Activated T-cell treated with anti-CD3 and anti-CD28 coated beads, Interleukin-2, amount 50 U/mL, for 1 hour (primary cell): ENCODE data around the gene GPR4.

ENCODE experiments used
- DNase-seq: peaks from one replicate; pipeline ENCODE4 v3.0.0-alpha.2; 2020

Gene GPR4

DNA sequence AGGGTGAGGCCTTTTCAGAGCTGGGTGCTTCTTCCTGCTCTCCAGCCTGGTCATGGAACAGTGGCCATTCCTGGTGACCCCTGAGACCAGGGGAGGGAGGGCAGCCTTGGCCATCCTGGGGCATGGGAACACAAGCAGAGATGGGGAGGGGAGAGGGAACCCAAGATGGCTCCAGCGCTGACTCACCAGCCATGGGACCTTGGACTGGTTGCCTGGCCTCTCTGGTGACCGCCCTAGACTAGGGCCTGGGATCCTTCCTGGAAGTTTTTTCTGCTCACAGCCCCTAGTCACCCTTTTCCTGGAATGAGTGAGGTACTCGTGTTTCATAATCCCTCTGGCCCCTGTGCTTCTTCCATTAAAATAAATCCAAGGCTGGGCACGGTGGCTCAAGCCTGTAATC is 14.1 kb downstream of the GPR4 start:
- DNase-seq = no peak

DNA sequence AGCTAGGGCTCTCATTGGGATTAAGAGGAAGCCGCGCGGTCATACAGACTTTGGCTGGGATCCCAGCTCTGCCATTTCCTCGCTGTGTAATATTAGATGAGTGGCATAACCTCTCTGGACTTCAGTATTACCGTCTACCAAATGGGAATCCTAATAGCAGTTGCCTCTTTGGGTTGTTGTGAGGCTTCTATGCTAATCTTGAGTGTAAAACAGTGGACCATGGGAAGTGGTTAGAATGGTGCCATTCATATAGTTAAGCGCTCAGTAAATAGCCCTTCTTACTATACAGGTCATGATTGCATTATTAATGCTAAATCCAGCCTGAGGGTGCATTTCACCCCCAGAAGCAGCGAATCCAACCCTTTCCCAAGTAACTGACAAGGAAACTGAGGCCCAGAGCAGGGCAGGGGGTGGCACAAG is 16.8 kb downstream of the GPR4 start:
- no peak for DNase-seq

DNA sequence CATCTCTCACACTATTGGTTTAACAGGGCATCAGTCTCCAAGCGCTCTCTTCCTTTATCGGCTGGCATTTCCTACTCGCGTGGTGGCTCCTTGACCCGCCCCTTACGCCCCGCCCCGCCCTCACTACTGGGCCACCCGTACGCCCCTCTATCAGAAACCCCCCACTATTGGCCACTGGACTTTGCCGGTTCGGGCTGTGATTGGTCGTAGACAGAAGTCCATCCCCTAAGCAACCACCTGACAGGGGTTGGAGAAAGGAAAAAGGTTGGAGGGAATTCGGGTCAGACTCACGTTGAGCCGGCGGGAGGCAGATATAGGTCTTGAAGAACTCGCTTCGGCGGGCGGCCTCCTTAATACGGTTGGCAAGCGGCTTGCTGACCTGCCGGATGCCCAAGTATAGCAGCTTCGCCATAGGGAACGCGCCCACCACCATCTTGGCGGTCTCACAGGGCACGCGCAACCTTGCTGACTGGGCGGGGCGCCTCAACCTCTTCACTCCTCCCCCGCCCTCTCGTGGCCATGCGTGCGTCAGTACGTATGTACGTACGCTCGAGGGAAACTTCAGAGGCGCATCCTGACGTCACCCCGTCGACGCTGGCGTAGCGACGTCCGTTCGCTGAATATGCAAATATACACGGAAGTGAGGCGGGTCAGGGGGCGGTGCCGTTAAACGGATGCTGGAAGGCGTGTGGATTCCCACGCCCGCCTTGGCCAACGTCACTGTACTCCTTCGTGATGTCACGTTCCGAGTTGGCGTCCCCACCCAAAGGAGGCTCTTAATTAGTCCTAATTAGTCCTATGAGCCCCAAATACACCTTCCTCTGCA is 17.5 kb downstream of the GPR4 start, which contains the start of gene OPA3:
TSS of gene OPA3 (minus strand) at position 471 of the 826 bp plus-strand sequence. CDS start at position 433, 38 bp downstream.
- peak; percentile 98 for DNase-seq

DNA sequence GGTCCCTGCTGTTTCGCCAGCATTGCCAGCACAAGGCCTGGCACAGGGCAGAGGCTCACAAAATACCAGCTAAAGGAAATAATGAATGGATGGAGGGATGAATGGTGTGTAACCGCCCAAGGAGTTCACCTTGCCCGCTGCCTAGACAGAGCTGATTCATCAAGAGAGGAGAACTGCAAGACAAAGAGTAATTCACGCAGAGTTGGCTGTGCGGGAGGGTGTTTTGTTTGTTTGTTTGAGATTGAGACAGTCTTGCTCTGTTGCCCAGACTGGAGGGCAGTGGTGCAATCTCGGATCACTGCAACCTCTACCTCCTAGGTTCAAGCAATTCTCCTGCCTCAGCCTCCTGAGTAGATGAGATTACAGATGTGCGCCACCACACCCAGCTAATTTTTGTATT is 20.4 kb downstream of the GPR4 start:
- DNase-seq = no peak

DNA sequence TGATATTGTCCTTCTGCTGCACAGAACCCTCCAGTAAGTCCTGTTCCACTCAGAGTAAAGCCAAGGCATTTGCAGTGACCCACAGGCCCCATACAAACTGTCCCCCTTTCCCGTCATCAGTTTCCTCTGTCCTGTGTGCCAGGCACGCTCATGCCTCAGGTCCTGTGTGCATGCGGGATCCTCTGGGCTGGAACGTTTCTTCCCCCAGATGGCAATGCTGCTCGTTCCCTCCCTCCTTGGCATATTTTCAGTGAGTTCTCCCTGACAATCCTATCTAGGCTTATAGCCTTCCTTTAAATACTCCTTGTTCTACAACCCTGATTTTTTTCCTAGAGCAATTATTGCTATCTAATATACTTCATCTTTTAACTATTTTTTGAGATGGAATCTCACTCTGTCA is 23.2 kb downstream of the GPR4 start:
- no peak for DNase-seq

DNA sequence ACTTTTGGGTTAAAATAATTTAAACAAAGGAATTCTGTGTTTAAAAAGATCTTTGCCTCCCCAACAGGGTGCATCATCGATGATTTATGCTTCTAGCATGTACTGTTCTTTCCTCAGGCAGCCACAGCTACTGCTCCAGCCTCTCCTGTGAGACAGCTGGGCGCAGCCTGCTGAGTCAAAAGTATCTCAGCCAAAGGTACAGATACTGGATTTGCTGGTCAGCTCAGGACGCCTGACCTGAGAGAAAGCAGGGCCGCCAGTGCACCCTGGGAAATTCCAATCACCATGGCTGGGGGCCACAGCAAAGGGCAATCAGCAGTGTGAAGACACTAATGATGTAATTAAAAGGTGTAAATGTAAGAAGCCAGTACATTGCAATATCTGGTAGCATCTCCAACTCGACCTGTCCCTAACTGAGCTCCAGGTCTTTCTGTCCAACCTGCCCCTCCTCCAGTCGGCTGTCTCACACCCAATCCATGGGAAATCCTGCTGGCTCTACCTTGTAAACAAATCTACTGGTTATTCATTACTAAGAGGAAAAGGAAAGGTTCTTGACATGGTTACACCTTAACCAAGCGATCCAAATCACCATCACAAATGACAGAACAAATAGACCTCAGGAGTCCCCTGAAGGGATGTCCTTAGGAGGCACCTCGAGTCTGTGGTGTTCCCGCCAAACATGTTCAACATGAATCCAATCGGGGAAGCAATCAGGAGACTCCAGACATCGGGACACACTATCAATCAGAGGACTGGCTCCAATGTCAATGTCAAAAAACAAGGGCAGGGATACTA is 24.7 kb downstream of the GPR4 start:
- no peak for DNase-seq

DNA sequence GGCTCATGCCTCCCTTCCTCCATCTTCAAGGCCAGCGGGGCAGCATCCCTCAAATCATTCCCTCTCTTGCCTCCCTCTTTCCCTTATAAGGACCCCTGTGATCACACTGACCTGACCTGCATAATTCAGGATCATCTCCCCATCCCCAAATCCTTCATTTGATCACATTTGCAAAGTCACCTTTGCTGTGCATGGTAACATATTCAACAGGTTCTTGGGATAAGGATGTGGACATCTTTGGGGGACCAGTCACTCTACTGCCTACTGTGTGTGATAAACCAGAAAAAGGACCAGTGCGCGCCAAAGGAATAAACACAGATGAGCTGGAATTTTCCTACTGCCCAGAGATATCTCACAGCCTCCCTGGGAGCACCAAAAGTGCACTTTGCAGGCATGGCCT is 25.3 kb downstream of the GPR4 start:
- DNase-seq = no peak

DNA sequence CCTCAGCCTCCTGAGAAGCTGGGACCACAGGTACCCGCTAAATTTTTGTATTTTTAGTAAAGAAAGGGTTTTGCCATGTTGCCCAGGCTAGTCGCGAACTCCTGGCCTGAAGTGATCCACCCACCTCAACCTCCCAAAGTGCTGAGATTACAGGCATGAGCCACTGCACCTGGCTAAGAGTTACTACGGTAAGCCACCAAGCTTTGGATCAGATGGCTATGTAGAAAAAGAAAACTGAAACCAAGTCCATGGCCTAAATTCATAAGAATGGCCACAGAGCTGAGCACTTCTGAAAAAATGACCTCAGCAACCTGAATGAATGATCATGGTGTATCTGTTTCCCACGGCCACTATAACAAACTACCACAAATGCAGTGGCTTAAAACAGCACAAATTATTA is 26.8 kb downstream of the GPR4 start:
- DNase-seq = no peak

DNA sequence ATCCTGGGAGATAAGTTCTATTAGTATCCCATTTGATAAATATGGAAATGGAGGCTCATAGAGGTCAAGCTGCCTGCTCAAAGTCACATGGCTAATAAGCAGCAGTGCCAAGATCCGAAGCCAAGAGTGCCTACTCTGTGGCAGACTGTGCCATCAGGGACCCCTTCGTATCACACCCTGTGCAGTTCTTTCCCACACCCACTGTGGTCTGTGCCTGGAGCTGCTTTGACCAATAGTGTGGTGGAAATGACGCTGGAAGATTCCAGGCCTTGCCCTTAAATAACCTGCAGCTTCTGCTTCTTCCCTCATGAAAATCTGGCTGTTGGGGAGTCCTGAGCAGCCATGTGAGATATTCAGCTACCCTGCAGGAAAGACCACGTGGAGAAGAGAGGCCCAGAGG is 27.5 kb downstream of the GPR4 start:
- no peak for DNase-seq

DNA sequence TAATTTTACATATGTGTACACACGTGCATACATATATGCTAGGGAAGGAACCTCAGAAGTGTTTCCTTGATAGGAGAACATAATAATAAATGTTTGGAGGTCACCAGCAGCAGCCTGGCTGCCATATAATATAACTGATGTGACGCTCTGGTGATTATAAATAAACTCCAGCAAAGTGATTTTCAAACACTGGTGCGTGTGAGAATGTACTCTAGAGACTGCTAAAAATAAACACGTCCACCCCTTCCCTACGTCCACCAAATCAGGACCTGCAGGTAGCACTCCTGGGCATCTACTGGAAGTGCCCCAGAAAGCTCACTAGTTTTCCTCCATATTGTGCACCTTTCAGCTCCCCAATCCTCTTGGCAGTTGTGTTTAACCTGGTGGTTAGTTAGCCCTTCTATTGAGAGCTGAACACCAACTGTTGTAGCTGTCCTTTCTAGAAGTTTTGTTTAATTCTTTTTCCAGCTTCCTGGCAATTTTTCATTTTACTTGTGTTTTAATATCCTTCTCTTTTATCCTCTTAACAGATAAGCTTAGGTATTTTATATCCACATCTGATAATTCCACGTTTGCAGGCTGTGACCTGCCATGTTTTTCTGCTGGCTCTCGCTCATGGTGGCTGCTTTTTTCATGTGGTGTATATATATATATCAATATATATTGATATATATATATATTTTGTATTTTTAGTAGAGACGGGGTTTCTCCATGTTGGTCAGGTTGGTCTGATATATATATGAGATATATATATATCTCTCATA is 30.4 kb downstream of the GPR4 start:
- DNase-seq = no peak

DNA sequence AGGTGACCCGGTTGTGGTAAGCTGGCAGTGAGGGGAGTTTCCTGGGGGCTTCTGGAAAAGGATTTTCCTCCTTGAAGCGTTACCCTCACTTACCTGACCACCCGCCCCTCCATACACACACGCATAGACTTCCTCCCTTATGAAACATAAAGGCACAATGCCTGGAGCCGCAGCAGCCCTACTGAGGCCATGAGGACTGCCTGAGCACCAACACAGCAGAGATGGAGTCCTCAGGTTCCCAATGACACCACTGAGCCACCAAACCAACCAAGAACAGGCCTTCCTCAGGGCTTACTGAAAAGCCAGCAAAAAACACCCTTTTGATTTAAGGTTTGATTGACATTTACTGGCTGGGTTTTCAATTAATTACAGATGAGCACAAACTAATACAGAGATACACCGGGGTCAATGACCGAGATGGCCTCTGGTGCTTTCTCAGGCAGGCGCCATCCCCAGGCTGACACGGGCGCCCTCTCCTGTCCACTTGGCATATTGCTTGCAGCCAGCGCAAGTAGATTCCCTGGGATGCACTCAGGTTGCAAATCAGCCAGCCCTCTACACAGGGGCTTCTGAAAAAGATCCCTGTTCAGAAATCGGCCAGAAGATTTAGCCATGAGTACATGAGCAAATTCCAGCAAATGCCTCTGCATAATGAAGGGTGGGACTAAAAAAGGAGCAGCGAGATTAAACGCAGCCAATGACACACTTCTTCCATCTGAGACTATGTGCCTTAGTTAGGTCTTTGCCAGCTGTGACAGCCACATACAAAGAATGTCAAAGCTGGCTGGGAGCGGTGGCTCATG is 32.2 kb downstream of the GPR4 start:
- peak; percentile 69 for DNase-seq

DNA sequence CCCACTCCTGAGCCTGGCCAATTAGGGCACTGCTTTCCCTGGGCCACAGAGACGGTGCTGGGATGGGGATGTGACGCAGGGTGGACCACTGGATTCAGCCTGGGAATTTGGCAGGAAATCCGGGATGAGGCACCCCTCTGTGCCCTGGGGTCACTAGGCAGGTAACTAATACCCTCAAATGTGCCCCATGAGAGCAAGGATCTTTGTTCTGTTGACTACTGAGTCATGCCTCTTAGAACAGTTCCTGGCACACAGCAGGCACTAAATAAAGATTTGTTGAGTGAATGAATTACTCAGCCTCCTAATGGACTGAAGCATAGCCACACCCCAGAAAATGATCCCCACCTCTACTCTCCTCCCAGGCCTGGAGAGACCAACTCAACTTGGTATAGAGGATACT is 33.3 kb downstream of the GPR4 start:
- no peak for DNase-seq

DNA sequence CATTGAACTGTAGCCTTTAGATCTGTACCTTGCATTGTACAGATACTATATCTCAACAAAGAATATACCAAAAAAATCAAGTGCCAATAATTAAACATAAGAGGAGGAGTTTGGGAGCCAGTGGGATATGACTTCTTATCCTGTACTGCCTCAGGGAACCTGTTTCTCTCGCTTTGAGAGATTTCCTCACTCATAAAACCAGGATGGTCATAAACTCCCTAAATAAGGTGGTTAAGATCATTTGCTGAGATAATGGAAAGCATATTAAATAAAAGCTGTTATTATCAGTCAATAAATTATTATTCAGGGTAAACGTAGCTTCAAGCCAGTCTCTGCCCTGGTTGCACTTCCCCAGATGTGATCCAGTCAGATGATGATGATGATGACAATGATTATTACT is 34.4 kb downstream of the GPR4 start:
- DNase-seq = no peak

DNA sequence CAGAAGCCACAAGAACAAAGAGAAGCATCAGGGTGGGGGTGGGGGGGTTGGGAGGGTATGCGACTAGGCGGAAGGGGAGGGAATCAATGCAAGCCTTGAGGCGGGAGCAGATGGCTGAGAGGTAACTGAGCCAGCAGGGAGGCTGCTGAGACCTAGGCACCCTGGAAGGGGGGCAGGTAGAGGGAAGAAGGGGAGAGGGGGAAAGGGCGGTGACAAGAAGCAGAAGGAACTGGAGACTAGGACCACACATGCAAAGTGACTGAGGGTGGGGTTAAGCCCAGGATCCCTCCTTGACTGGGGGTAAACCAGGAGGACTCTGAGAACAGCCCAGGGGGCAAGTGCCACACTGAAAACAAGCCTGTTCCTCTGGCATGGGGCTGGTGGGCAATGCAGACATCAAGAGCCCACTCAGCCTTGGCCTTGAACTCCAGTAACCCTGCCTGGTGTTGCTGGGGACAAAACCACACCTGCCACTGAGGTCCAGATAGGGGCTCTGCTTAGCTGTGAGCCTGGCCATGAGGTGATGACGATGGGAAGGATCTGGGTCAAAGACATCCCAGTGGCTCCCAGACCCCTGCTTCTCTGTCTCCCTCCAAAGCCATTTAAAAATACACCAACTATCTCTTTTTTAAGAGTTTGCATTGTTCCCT is 37.8 kb downstream of the GPR4 start:
- DNase-seq = no peak

DNA sequence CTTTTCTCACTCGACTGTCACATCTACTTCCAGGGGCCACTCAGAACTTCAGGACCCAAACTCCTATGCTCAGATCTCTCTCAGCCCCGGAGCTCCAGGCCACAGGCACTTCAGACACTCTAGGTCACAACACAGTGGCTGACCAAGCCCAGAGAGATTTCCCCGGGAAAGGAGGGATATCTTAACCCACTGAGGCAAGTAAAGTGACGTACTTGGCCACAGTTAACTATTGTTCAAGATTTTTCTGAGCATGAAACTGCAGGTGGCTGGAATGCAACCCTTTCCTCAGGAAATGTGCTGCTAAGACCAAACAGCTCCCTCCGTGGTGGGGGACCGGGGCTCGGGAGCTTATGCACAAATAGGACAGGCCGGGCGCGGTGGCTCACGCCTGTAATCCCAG is 41.3 kb downstream of the GPR4 start:
- DNase-seq = no peak

DNA sequence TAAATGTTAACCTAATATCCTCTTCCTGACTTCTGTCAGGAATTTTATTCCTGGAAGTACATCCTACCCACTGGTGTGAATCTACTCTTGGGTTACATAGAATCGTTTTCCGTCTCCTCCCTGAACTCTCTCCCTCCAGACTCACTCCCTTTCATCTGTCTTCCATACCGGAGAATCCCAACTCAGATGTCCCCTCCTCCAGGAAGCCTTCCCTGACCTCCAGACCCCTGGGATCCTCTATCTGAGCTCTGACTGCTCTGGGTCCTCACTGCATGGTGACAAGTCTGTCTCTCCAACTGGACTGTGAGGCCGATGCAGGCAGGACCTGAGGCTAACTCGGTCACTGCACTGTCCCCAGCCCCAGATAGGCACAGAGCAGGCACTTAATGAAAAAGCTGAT is 42.0 kb downstream of the GPR4 start:
- DNase-seq = no peak

DNA sequence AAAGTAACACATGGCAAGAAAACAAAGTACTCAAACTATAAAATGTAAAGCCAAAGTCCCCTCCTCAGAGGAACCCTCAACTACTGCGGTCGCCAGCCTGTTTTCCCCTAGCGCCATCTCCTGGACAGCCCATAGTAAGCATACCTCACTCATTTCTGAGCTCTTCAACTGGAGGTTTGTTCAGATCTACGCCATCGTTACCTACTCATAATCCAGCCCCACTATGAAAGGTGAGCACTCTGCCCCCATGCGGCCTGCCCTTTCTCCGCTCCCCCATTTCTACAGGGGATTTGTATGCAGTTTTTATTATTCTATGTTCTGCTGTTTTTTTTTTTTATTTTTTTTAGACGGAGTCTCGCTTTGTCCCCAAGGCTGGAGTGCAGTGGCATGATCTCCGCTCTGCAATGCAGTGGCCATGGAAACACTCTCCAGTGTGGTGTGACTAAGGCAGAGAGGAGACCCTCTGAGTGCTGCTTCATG is 43.6 kb downstream of the GPR4 start:
- DNase-seq = peak; percentile 65

DNA sequence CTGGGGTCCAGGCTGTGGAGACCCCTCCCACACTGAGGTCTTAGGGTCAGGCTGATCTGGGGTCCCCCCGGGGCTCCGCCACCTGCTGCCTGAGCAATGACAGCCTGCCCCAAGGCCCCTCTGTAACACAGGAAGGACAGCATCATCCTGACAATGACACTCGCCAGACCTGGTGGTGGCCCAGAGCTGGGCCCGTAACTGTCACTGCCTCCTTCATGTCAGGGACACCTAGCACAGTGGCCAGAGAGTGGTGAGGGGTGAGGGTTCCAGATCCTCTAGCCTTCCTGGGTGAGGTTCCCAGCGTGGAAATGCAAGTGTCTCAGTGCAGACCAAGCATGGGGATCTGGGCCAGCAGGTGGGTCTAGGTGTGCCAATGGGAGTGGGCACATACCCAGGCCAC is 45.2 kb downstream of the GPR4 start:
- DNase-seq = no peak

DNA sequence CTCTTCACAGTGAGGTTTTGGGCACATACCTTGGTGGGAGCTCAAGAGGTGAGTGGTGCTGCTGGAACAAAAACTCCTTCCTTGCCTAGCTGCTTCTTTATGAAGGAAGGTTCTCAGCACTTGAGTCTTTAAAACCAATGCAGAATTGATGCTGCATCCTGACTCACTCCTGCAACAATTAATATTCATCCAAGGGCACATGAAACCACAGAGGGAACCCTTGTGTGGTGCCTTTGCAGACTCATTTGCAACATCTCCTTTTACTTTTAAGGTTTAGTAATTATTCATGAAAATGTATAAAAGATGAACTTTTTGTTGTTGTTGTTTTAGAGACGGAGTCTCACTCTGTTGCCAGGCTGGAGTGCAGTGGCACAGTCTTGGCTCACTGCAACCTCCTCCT is 47.5 kb downstream of the GPR4 start:
- no peak for DNase-seq

DNA sequence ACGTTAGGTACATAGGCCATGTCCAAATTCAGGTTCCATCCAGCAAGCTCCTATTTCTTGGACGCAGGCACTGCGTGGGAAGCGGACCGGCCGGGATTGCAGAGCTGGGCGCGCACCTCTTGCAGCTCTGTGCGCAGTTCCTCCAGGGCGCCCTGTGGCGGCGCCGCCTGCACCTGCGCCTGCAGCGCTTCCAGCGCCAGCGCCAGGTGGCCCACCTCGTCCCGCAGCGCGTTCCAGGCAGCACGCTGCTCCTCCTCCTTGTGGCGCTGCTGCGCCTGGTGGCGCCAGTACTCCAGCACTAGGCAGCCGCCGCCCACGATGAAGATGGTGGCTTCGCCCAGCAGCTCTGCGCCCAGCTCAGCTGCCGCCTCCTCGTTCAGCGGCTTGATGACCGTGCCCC is 48.5 kb downstream of the GPR4 start:
- DNase-seq = no peak

DNA sequence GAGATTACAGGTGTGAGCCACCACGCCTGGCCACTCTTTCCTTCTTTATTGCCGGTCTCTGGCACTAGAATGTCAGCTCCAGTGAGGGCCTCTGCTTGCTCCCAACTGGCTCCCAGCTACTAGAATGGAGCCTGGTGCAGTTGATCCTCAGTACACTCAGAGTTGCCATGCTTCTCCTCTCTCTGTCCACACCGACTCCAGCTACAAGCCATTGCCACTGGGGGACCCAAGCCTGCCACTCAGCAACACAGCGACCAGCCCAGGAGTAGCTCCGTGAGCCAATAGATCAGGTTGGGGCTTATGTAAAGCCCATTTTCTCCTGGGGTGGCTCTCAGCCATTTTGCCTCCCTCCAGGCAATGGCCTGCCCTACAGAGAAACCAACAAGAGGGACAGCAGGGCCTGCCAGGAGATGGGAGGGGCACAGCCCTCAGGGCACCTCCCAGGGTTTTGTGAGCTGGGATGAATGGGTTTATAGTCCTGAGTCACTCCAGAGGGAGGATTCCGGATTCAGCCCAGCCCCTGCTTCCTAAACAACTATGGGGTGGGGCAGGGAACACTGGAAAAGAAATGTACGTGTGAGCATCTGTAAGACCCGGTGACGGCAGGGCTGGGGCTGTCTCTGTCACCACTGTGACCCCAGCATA is 53.9 kb downstream of the GPR4 start:
- no peak for DNase-seq
